COLO829 (cell line): Measurements from ENCODE around the gene SLC35B1.

Experiments
- DNase-seq: peaks from one replicate; pipeline ENCODE4 v3.0.0; 2012; ENCODE audit warnings: low spot score

Gene SLC35B1

DNA sequence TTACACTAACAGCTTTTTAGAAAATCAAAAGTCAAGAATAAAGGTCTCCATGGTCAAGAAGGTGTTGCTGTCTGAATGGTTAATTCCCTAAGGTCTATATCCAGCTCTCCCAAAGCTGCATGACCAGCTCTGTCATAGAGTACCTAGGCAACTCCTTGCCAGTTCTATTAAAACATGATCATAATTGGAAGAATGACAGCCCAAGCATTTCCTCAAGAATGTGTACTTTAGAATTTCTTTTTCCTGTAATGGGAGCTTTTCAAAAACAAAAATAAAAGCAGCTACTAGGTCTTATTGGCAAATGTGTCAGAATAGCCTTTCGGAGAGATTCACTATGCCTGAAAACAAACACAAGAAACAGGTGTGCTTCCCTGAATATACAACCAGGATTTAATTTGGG, 37.8 kb downstream of the SLC35B1 start:
- DNase-seq: no peak

GRCh38 chr17:49667854-49668253, 39.9 kb downstream of the SLC35B1 start:
- no peak for DNase-seq

- DNase-seq: no peak
These were observed 43.0 kb downstream of the SLC35B1 start for GRCh38 chr17:49664706-49665211.

GRCh38 chr17:49659661-49660382, 47.9 kb downstream of the SLC35B1 start:
- no peak for DNase-seq

GRCh38 chr17:49656247-49656646, 51.5 kb downstream of the SLC35B1 start:
- DNase-seq: no peak
